Brain microvascular endothelial cell (primary cell): Measurements from ENCODE around the gene AURKA.
A peak's percentile ranks its signal among the peaks of the same experiment; 100 is the strongest.
"Not testable (repeated sequence)": the region's sequence is repeated elsewhere in the genome, so short reads cannot be mapped to it uniquely, and the experiment has no call there.

ENCODE experiments used
- DNase-seq: peaks from one replicate; pipeline ENCODE4 v3.0.0-alpha.2; 2020
- H3K27ac ChIP-seq: fragments of 250-450 bp; sonication (Bioruptor Pico); 2 replicates; pipeline ENCODE4 v1.5.1; 2020; ENCODE audit warnings: mild to moderate bottlenecking, moderate library complexity
- H3K27me3 ChIP-seq: fragments of 250-450 bp; sonication (Bioruptor Pico); replicated peaks from 2 replicates; pipeline ENCODE4 v1.5.1; 2020; ENCODE audit warnings: mild to moderate bottlenecking
- H3K36me3 ChIP-seq: fragments of 250-450 bp; sonication (Bioruptor Pico); replicated peaks from 2 replicates; pipeline ENCODE4 v1.5.1; 2020; ENCODE audit warnings: mild to moderate bottlenecking
- H3K4me3 ChIP-seq: 2 replicates; pipeline ENCODE4 v1.5.1; 2011; ENCODE audit warnings: low read depth, mild to moderate bottlenecking, control low read depth, low read length, moderate library complexity
- in situ Hi-C: cut with HindIII; loops from 2 replicates; pipeline ENCODE4 v1.10.0; 2017; ENCODE audit warnings: low sequenced_read_pairs, low pct_ligation_motif_present
- TF ChIP-seq, protein P1 (sequence below): IDR thresholded peaks from 2 replicates; pipeline ENCODE4 v1.5.1; 2011; ENCODE audit warnings: low read depth, mild to moderate bottlenecking, moderate library complexity, low read length, control low read depth, inconsistent platforms; ENCODE audit errors: missing control alignments

The AURKA gene

DNA sequence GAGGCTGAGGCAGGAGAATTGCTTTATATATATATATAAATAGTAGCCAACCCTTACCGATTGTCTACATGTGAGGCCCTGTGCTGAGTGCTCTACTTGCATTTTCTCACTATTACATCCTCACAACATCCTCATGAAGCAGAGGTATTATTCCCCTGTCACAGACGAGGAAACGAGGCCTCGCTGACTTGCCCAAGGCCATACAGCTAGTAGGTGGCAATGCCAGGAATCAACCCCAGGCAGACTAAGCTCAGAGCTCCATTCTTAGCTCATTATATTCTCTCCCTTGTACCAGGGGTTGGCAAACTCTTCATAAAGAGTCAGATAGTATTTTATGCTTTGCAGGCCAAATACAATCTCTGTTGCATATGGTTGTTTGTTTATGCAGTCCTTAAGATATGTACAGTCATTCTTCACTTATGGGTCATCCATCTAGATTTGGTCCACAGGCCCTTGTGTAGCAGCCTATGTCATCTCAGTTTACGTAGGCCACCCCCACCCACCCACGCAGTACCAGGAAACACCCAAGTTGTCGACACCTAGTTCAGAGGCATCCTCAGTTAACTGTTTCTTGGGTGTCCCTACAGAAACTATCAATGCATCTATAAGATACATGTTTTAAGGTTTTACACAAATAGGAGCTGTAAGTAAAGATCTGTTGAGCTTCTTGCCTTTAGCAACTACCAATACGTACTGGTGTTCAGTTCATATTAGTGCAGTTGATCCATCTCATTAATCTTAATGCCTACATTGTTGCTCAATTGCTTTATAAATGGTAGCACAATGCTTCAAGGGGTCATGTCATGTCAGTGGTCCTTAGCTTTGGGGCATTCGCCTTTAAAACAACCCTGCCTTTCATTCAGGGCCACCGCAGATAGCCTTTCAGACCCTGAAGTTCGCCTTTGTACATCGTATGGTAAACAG, 23.1 kb upstream of the AURKA start:
- in situ Hi-C loops = no loop called here
- peak; percentile 93 for DNase-seq
- TF ChIP-seq, protein P1, sequence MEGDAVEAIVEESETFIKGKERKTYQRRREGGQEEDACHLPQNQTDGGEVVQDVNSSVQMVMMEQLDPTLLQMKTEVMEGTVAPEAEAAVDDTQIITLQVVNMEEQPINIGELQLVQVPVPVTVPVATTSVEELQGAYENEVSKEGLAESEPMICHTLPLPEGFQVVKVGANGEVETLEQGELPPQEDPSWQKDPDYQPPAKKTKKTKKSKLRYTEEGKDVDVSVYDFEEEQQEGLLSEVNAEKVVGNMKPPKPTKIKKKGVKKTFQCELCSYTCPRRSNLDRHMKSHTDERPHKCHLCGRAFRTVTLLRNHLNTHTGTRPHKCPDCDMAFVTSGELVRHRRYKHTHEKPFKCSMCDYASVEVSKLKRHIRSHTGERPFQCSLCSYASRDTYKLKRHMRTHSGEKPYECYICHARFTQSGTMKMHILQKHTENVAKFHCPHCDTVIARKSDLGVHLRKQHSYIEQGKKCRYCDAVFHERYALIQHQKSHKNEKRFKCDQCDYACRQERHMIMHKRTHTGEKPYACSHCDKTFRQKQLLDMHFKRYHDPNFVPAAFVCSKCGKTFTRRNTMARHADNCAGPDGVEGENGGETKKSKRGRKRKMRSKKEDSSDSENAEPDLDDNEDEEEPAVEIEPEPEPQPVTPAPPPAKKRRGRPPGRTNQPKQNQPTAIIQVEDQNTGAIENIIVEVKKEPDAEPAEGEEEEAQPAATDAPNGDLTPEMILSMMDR = no peak
- Histone ChIP-seq H3K27ac (peak overlapping the region; percentile 59), H3K36me3 (no peaks in the 10 kb centered on the region), H3K27me3 (no peaks in the 10 kb centered on the region), H3K4me3 (no peak overlapping the region)

DNA sequence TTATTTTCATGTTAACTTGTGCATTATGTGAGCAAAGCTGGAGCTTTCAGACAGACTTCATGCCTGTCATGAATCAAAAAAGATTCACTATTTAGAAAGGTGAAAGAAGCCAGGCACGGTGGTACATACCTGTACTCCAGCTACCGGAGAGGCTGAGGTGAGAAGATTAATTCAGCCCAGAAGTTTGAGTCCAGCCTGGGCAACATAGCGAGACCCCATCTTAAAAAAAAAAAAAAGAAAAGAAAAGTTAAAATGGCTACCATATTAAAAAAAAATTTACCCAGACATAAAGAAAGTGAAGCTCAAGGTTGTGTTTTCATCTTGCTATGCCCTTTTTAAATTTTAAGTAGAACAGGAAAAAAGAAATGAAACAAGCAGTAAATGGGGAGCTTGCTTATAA, 20.9 kb upstream of the AURKA start:
- Histone ChIP-seq H3K27ac (peak overlapping the region; percentile 92), H3K4me3 (no peak overlapping the region), H3K27me3 (no peaks in the 10 kb centered on the region), H3K36me3 (peaks cover 1% of the 10 kb centered on the region)
- in situ Hi-C loops = no loop called here
- no peak for DNase-seq
- TF ChIP-seq, protein P1 = no peak

DNA sequence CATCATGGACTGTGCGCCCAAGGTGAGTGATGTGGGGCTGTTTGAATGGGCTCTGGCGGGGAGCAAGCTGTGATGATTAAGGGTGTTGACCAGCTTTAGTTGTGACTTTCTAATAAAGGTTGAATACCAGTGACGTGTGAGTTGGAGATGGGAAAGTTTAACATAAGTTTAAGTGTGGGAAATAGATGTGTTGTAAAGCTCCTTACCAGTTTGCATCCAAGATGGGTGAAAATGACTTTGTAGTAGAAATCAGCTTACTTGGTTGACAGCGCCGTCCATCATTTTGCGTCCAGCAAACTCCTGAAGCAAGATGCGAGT, 20.4 kb upstream of the AURKA start:
- DNase-seq = no peak
- in situ Hi-C loops = no loop called here
- Histone ChIP-seq H3K36me3 (peaks cover 6% of the 10 kb centered on the region), H3K27me3 (no peaks in the 10 kb centered on the region), H3K4me3 (no peak overlapping the region), H3K27ac (peak overlapping the region; percentile 92)
- TF ChIP-seq, protein P1 = no peak

DNA sequence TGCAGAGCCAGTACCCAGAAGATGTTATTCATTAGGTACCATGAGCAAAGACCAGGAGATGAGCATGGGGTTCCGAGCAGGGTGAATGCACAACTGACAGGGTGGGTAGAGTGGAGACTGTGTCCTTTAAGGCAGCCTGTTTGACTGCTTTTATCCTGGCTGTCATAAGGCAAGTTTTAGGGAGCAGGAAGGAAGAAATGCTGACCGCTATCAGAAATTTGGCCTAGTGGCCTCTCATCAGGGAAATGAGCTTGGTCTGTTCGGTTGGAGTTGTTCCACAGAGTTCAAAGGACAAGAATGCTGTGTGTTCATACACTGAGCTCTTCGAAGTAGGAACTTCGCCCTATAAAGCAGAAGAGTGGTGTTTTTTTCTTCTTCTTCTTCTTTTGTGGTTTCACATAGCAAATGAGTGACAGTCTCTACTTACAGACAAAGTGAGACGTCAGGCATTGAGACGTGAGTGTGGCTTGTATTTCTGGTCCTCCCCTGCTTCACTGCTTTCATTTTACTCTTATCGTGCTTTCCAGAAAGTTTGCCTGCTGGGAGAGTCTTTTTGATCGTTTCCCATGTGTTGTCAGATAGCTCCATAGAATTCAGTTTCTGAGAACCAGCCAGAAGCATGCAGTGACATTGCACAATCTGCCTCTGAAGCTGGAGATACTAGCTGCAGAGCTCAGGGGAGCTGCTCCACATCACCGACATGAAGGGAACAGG, 19.9 kb upstream of the AURKA start, which contains the start of gene CASS4:
Gene CASS4 (plus strand): TSS at position 502 of the 714 bp plus-strand sequence. CDS start 199 bp downstream, at position 701.
- peak; percentile 91 for DNase-seq
- Histone ChIP-seq H3K27me3 (no peaks in the 10 kb centered on the region), H3K27ac (peak within 1 kb of the TSS; percentile 92), H3K36me3 (peaks cover 12% of the 10 kb centered on the region), H3K4me3 (no peak within 1 kb of the TSS)
- TF ChIP-seq, protein P1 = no peak
- in situ Hi-C loops = no loop called here

DNA sequence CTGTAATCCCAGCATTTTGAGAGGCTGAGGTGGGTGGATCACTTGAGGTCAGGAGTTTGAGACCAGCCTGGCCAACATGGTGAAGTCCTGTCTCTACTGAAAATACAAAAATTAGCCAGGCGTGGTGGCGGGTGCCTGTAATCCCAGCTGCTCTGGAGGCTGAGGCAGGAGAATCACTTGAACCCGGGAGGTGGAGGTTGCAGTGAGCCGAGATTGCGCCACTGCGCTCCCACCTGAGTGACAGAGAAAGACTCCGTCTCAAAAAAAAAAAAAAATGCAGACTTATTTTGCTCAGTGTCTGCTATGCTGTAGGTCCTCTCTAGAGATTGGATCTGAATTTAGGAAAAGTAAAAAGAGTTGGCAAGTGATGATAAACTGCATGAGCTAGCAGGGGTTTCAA, 19.3 kb upstream of the AURKA start:
- in situ Hi-C loops, DNase-seq, H3K27me3 ChIP-seq, H3K4me3 ChIP-seq: not testable (repeated sequence)
- Histone ChIP-seq H3K36me3 (peaks cover 17% of the 10 kb centered on the region), H3K27ac (peak overlapping the region; percentile 92)

DNA sequence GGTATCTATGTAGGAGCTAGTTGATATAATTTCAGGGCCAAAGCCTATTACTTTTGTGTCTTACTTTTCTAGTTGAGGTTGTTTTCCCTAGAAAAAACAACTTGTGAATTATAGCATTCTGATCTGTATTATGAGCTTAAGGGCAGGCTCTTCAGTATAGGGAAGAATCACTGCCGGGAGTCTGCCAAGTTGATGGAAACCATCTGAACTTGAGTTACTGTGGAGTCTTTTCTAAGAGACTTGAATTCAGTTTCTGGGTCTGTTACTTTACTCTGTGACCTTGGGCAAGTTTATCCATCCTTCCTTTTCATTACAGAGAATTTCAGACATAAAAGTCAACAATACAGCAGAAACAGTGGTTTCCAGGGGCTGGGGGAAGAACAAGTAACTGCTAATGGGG, 17.9 kb upstream of the AURKA start:
- Histone ChIP-seq H3K4me3 (no peak overlapping the region), H3K27me3 (no peaks in the 10 kb centered on the region), H3K27ac (no peak overlapping the region), H3K36me3 (peaks cover 23% of the 10 kb centered on the region)
- in situ Hi-C loops = no loop called here
- TF ChIP-seq, protein P1 = no peak
- DNase-seq = no peak
